ENCODE measurements around the gene ARHGEF7.

DNA sequence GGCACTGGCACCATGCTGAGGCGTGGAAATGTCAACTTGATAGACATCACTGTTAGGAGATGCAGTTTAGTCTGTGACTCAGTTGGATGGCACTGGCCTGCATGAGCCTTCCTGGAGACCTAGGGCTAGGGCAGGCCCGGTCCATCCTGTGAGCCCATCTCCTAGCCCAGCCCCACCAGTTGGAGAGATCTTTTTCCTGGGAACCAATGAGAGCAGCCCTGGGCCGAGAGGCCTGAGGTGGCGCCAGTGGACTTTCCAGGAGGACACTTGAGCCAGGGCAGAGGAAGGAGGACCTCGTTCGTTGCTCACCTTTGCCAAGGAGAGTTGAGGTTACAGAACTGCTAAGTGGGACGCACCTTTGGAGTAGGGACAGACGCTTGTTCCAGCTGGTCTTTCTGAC is 104.8 kb downstream of the ARHGEF7 start:
- TF ChIP-seq CTCF (IDR thresholded peaks at IDR 0.05) (no peak), POLR2A (IDR thresholded peaks at IDR 0.05) (no peak)

All from thyroid gland (tissue), 4 donors.